Nephron progenitor cell (in vitro differentiated cells): ENCODE measurements around the gene DIP2C.

Experiments used
- DNase-seq: peaks from one replicate; pipeline ENCODE4 v3.0.0; 2021
- H3K27ac Mint-ChIP-seq: 2 replicates; pipeline ENCODE4 v1.8.0; 2021; ENCODE audit warnings: mild to moderate bottlenecking, moderate library complexity, mixed read lengths
- H3K27me3 Mint-ChIP-seq: 2 replicates; pipeline ENCODE4 v1.8.0; 2021; ENCODE audit warnings: mild to moderate bottlenecking, low read depth, mixed read lengths; ENCODE audit not compliant: poor library complexity
- H3K36me3 Mint-ChIP-seq: 2 replicates; pipeline ENCODE4 v1.8.0; 2021; ENCODE audit warnings: low read depth, mixed read lengths
- H3K4me1 Mint-ChIP-seq: 2 replicates; pipeline ENCODE4 v1.8.0; 2021; ENCODE audit warnings: mixed read lengths
- H3K4me3 Mint-ChIP-seq: 2 replicates; pipeline ENCODE4 v1.8.0; 2021; ENCODE audit warnings: mild to moderate bottlenecking, moderate library complexity, mixed read lengths
- H3K9me3 Mint-ChIP-seq: 2 replicates; pipeline ENCODE4 v1.8.0; 2021; ENCODE audit warnings: mild to moderate bottlenecking, moderate library complexity, mixed read lengths
- TF ChIP-seq, protein P1 (sequence below): fragments of 200-600 bp; sonication (generic); IDR thresholded peaks from 2 replicates; pipeline ENCODE4 v1.5.0; 2021; ENCODE audit warnings: antibody characterized with exemption

Gene DIP2C

DNA sequence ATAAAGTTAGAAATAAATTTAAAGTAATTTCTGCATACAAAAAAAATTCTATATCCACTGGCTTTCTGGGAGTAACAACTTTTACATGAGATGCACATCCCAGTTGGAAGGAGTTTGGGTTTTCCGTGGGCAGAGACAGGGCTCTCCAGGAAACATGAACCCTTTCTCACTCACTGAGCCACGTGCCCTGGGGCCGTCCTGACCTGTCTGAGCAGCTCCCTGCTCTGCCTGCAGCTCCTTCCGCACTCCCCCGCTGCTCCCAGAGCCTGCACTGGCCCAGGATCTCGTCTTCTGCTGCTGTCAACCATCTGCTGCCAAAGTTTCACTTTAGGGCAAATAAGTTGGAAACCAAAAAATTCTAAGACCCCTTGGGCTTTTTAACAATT lies 169.1 kb downstream of the DIP2C start:
- Mint-ChIP-seq H3K27ac (no peak overlapping the region), H3K9me3 (peaks cover 5% of the 10 kb centered on the region), H3K4me3 (peak overlapping the region; percentile 32), H3K4me1 (peaks cover 74% of the 10 kb centered on the region), H3K36me3 (peaks cover 9% of the 10 kb centered on the region), H3K27me3 (peaks cover 3% of the 10 kb centered on the region)
- TF ChIP-seq, protein P1, sequence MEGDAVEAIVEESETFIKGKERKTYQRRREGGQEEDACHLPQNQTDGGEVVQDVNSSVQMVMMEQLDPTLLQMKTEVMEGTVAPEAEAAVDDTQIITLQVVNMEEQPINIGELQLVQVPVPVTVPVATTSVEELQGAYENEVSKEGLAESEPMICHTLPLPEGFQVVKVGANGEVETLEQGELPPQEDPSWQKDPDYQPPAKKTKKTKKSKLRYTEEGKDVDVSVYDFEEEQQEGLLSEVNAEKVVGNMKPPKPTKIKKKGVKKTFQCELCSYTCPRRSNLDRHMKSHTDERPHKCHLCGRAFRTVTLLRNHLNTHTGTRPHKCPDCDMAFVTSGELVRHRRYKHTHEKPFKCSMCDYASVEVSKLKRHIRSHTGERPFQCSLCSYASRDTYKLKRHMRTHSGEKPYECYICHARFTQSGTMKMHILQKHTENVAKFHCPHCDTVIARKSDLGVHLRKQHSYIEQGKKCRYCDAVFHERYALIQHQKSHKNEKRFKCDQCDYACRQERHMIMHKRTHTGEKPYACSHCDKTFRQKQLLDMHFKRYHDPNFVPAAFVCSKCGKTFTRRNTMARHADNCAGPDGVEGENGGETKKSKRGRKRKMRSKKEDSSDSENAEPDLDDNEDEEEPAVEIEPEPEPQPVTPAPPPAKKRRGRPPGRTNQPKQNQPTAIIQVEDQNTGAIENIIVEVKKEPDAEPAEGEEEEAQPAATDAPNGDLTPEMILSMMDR, result no peak
- DNase-seq, result peak; percentile 45

DNA sequence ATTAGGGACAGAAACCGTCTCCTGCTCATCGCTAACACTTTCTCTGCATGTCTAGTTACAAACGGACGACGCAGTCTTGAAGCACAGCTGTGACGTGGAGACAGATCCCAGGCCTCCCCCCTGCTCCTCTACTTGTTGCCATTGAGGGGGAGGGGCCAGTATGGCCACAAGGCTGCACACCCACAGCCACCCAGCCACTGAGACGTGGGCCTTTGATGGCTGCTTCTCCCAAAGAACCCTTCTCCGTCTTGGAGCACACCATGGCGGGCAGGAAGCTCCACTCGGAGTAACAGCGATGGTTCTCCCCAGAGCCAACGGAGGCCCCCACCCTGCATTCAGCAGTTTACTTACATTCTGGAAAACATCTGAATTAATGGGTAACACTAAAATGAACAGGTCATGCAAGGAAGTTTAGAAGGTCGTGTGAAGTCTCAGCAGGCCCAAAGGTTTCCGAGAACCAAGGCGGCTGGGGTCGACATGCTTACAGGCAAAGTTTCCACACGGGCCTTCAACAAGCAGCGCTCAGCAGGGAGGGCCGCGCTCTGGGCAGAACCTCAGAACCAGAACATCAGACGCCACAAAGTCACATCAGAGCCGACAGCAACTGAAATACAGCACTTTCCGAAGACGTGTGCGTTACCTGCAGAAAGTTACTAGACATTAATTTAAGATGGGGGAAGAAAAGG lies 169.6 kb downstream of the DIP2C start:
- Mint-ChIP-seq H3K27ac (no peak overlapping the region), H3K36me3 (peaks cover 9% of the 10 kb centered on the region), H3K4me1 (peaks cover 75% of the 10 kb centered on the region), H3K9me3 (peaks cover 5% of the 10 kb centered on the region), H3K4me3 (no peak overlapping the region), H3K27me3 (peaks cover 3% of the 10 kb centered on the region)
- TF ChIP-seq, protein P1, result no peak
- DNase-seq, result no peak

DNA sequence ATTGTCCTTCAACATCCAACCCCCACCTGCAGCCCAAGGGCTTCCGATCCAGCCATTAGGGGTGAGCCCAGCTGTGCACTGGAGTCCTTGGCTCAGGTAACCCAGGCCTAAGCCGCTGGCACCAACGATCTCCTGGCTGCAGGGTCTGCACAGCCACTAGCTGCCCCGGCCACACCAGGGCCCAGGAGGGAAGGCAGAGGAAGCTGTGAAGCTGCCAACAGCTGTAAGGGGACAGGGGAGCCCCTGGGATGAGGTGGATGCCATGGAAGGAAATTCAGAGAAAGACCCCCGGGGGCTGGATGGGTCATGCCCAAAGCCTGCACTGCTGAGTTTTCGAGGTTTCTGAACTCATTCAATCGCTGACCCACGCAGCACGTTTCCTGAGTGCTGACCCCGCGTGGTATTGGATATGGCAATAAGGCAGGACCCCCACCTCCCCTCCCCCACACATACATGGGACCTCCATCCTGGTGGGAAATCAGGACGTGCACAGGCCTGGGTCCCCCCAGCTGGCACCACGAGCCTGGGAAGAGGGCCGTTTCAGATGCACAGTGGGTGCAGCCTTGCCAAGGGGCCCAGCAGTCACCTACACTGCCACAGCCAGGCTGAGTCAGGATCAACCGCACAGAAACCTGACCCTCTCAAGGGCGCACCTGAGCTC lies 170.3 kb downstream of the DIP2C start:
- peaks cover 5% of the 10 kb centered on the region for H3K9me3 Mint-ChIP-seq
- peaks cover 77% of the 10 kb centered on the region for H3K4me1 Mint-ChIP-seq
- peaks cover 3% of the 10 kb centered on the region for H3K27me3 Mint-ChIP-seq
- TF ChIP-seq, protein P1, result no peak
- DNase-seq, result no peak
- H3K36me3 Mint-ChIP-seq, result peaks cover 9% of the 10 kb centered on the region
- no peak overlapping the region for H3K4me3 Mint-ChIP-seq
- H3K27ac Mint-ChIP-seq, result peak overlapping the region; percentile 77

DNA sequence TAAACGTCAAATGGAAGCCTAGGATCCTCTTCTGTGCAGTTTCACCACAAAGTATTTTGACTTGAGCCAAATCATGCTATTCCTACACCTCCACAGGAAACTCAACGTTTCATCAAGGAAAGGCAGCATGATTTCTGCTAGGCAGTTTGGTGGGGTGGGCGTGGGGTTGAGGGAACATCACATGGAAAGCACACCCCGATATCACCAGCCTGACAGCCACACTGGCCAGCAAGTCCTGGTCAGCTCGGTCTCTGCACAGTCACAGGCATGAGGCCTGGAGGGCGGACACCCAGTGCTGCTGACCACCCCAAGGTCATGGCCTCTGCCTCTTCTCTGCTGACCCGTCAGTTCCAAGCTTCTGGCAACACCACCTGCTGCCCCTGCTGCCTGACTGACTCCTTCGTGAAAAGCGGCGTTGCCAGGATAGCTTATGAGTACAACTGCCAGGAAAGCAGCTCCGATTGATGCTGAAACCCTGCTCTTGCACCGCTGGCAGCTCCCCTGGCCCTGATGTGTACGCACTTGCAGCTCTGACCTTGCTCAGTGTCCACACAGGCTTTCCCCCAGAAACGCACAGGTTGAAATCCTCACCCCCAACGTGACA lies 171.5 kb downstream of the DIP2C start:
- Mint-ChIP-seq H3K36me3 (peaks cover 9% of the 10 kb centered on the region), H3K27ac (peak overlapping the region; percentile 48), H3K4me3 (no peak overlapping the region), H3K4me1 (peaks cover 84% of the 10 kb centered on the region), H3K27me3 (peaks cover 3% of the 10 kb centered on the region), H3K9me3 (peaks cover 5% of the 10 kb centered on the region)
- TF ChIP-seq, protein P1, result no peak
- DNase-seq, result no peak

DNA sequence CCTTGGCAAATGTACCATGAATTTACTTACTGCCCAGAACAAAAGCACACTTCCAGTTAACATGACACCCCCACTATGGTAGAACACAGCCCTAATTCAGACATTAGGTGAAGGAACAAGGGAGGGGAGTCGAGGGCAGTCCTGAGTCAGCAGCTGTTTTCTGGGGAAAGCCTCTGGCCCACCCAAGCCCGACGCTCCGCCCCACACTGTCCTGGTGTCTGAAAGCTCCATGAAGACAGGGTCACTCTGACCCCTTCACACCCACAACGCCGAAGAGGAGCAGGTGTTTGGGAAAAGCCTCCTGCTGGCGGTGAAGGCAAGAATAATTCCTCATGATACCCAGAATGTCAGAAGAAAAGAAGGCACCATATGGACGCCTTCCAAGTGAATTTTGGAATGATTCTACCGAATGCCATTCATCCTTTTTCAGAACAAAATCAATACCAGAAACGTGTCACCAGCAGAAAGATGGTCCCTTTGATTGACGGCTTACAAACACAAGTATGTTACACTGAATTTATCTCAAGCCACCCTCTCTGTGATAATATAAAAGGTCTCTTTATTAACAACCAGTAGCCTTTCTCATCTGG lies 172.1 kb downstream of the DIP2C start:
- peak overlapping the region; percentile 97 for H3K27ac Mint-ChIP-seq
- H3K36me3 Mint-ChIP-seq, result peaks cover 9% of the 10 kb centered on the region
- TF ChIP-seq, protein P1, result no peak
- no peak overlapping the region for H3K4me3 Mint-ChIP-seq
- peaks cover 81% of the 10 kb centered on the region for H3K4me1 Mint-ChIP-seq
- H3K27me3 Mint-ChIP-seq, result peaks cover 3% of the 10 kb centered on the region
- peaks cover 5% of the 10 kb centered on the region for H3K9me3 Mint-ChIP-seq
- no peak for DNase-seq
